ENCODE data around the gene IGFL4.

Gene IGFL4

GRCh38 chr19:46040952-46041500 lies at the start of gene IGFL4:
IGFL4 (minus strand) TSS chr19:46041002; CDS start chr19:46040962, 40 bp downstream.
- DNase-seq (ENCODE audit: low spot score), result no peak

- no peak for DNase-seq (ENCODE audit: low spot score)
Measured at GRCh38 chr19:46090444-46090843, 49.6 kb upstream of the IGFL4 start.

GRCh38 chr19:46089432-46089831 lies 48.6 kb upstream of the IGFL4 start:
- no peak for DNase-seq (ENCODE audit: low spot score)

GRCh38 chr19:46088101-46088500 lies 47.3 kb upstream of the IGFL4 start:
- DNase-seq (ENCODE audit: low spot score), result no peak

DNA sequence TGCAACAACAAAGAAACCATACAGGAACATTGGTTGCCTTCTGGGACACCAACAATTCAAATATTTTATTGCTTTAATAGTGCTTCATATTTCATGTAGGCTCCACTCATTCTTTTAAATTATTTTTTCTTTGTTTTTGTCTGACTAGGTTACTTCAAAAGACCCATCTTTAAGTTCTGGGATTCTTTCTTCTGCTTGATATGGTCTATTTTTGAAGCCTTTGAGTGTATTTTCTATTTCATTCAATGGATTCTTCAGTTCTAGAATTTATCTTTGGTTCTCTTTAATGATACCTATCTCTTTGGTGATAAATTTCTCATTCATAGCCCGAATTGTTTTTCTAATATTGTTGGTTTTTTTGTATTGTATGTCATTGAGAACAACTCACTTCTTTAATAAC lies 45.1 kb upstream of the IGFL4 start:
- DNase-seq (ENCODE audit: low spot score), result no peak

- no peak for DNase-seq (ENCODE audit: low spot score)
Measured at GRCh38 chr19:46082728-46083050, 41.9 kb upstream of the IGFL4 start.

DNA sequence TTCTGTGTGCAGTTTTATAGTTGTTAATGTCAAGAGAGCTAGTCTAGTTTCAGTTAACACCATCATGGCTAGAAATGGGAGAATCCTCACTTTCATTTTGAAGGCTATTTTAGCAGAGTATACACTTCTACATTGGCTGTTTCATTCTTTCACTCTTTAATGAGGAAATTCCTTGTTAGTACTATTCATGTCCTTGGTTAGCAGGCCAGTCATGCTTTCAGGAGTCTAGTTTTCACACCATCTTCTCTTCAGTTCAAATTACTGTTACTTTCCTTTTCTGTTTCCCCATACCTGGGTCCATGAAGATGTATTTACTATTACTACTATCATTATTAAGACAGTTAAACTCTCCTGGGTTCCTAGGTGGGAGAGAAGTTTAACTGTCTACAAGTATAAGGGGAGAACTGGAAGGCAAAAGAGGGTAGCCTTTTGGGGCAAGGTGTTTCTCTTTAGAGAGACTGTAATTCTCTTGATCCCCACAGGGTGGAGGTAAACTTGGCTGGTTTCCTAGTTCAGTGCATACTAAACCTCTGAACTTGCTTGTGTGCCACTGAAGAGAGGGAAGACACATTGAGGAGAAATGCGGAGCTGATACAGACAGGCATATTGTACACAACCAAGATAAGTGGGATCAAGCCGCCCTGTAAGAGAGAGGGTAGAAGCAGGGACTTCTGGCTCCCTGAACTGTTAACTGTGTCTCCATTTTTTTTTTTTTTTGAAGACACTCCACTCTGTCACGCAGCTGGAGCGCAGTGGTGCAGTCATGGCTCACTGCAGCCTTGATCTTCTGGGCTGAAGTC lies 41.3 kb upstream of the IGFL4 start:
- peak; percentile 40 for DNase-seq (ENCODE audit: low spot score)

DNA sequence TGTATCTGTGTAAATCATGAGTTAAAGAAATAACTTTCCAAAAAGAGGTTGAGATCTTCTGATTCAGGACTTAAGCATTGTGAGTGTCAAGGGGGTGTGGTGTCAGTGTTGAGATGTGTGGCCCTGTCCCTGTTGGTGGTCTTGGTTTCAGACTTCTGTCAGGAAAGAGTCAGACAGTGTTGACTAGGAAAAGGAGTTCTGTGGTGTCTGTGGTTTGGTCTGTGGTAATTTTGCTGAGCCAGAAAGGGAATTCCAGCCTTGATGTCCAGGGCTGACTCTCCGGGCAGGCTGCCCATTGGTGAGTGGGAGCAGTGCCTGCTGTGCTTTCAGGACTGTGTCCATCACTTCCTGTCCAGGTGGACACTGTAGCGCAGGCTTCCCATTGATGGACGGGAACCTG lies 39.8 kb upstream of the IGFL4 start:
- peak; percentile 39 for DNase-seq (ENCODE audit: low spot score)

DNA sequence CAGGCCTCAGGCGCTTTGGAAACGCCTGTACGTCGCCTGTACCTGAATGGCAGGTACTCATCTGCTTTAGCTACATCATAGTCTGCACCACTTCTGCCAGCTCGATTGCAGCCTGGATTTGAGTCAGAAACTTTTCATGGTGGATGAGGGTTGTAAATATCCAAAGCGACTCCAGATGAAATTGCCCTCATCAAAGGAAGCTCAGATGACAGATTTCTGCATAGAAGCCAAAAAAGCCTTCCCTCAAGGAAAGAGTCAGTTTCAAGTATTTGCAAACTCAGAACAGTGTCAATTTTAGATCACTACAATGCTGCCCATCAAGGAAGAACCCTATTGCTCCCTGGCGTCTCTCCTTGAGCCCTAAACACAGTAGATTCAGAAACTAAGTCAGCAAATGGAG lies 38.8 kb upstream of the IGFL4 start:
- DNase-seq (ENCODE audit: low spot score), result no peak

DNA sequence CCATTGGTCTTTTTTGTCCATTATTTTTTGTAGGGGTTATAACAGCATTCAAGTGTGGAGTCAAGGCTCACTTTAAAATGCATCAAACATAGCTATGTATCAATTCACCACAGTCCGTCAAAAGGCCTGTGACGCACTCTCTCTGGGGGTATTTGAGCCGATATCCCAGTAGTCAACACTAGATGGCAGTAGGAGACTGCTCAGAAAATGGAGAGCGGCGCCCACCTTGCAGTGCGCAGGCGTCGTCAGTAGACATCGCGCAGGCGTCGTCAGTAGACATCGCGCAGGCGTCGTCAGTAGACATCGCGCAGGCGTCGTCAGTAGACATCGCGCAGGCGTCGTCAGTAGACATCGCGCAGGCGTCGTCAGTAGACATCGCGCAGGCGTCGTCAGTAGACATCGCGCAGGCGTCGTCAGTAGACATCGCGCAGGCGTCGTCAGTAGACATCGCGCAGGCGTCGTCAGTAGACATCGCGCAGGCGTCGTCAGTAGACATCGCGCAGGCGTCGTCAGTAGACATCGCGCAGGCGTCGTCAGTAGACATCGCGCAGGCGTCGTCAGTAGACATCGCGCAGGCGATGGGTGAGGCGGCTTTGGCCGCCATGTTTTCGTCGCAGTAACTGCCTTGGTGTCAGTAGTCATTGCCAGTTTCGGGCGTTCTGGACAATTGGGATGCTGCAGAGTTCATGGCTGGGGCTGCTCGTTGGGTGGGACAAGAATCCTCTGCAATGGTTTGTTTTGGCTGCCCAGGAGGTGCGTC lies 38.0 kb upstream of the IGFL4 start:
- peak; percentile 34 for DNase-seq (ENCODE audit: low spot score)

- no peak for DNase-seq (ENCODE audit: low spot score)
Measured at GRCh38 chr19:46077815-46078167, 37.0 kb upstream of the IGFL4 start.

- DNase-seq (ENCODE audit: low spot score), result peak; percentile 82
Measured at GRCh38 chr19:46076951-46077814, 36.4 kb upstream of the IGFL4 start.

DNA sequence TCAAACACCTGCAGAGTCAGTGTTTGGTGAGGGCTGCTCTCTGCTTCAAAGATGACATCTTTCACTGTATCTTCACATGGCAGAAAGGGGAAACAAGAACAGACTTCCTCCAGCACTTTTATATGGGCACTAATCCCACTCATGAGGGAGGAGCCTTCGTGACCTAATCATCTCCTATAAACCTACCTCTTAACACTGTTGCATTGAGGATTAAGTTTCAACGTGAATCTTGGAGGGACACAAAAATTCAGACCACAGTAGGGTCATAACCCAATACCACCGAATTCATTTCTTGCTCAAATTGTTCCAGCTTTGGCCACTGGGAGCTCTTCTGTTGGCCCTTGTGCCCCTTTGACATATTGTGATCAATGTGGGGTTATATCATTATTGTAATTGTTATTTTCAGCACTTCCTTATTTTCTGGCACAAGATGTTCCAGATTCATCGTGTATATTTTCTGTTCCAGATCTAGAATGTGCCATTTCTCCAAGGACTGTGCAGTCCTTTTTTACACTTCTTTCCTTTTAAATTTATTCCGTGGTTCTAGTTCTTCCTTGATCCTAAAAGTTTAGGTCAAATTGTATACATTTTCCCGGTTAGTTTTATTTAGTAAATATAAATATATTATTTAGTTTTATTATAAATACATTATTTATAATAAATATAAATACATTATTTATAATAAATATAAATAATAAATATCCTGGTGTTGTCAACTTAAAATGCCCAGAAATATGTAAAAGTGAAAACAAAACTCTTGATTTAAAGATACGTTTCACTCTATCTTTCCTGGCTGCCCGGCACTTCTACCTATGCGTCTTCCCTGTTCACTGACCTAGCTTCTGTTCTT lies 35.5 kb upstream of the IGFL4 start:
- no peak for DNase-seq (ENCODE audit: low spot score)

DNA sequence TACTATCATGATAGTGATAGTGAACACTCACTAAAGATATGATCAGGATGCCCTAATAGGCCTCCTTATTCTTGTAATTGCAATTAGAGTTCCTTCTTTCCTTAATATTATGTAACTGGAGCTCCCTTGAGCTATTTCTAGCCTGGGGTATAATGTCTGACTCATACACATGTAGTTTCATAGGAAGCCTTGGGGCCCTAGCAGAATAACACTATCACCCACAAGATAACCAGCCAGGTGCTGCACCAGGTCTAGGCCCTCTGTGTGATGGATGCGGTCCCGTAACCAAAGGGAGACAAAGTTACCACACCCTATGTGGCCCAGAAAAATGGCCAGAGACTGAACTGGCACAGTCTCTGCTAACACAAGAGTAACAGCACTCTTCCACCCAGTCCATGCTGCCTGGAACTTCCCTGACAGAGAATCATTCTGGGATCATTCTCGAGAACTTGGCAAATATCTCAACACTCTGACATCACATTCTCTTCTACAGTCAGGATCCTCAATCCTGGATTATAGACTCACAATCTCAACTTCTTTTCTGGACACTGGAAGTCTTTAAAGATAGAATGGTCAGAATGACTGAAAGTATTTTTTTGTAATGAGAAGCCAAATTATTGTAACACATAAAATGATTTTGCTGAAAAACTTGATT lies 32.6 kb upstream of the IGFL4 start:
- DNase-seq (ENCODE audit: low spot score), result no peak

DNA sequence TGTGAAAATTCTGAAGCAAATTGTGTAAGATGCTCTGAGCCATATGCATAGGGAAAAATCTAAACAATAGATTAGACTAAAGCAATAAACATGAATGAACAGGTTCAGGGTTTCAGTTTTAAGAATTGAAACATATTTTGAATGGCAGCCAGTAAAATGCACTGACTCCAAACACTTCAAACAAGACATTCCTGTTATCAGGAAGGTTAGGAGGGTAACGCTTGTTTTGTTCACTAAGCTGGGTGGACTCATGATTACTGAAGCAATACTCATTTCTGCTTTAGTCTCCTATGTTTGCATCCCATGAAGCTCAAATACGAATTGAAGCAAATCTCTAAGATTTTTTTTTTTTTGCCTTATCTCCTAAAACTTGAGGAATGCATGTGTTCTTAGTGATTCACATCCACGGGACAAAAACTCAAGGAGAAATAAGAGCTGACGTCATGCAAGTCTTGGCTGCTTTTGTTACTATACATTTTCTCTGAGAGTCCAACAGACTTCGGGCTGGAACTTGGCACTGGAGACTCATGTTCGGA lies 29.1 kb upstream of the IGFL4 start:
- DNase-seq (ENCODE audit: low spot score), result peak; percentile 30

DNA sequence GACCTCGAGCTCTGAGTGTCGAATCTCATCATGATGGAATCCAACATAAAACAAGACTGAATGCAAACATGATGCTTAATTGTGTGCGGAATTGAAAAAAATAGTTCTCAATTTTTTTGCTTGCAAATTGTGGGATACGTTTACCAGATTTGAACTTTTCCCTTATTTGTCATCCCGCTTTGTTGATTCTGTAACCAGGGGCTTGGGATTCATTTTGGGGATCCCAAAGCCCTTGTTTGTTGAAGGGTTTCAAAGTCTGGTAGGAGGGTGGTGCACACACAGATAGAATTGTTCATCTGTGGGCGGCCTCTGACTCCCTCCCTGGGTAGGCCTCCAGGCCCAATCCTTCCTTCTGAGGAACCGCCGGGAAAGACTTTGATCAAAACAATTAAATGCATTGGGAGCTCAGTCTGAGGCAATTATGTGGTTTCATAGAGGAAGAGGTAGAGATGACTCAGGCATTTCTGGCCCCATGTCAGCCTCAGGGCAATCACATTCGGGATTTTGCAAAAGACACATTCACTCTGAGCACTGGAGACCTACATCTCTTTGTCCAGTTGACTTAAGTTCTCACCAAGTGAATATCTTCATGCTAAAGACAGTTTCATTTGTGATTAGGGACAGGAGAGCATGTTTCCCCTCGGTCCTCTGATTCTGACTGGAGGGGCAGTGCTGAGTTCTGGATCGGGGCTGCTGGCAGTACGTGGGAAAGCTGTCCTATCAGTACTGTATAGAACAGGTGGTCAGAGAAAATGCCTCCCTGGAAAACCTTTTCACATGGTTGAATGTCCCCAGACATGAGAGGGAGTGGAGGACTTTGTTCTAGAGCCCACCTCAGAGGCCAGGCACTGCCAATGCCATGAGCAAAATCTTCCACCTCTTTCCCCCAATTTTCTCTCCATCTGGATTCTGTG lies 27.8 kb upstream of the IGFL4 start:
- DNase-seq (ENCODE audit: low spot score), result peak; percentile 23

GRCh38 chr19:46067691-46068090 lies 26.9 kb upstream of the IGFL4 start:
- no peak for DNase-seq (ENCODE audit: low spot score)

- DNase-seq (ENCODE audit: low spot score), result no peak
Measured at GRCh38 chr19:46066471-46066870, 25.7 kb upstream of the IGFL4 start.

DNA sequence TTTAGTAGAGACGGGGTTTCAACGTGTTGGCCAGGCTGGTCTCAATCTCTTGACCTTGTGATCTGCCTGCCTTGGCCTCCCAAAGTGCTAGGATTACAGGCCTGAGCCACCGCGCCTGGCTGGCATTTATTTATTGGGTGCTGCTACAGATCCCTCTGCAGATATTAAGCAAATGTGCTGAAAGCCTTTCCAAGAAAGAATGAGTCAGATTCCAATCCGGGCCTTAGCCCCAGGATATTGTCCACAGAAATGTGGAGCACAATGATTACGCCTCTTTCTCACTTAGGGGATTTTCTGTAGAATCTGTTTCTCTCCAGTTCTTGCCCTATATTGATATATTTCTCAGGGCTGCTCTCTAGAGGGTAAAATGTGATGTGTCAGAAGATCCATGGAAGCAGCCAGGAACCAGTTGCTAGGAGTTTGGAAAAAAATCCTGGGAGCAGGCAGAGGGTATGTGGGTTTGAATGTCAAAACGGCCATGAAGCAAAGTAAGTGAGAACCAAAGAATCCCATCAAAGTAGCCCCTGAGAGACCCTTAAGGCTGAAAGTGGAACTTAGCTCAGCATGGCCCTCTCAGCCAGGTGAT lies 24.8 kb upstream of the IGFL4 start:
- no peak for DNase-seq (ENCODE audit: low spot score)
